K562 (cell line): ENCODE measurements around the gene NR2F2. TPM values are rescaled to one million over a fixed set of nuclear protein-coding genes. Genes with fewer than 3 reads are reported as not detected.
A peak's percentile ranks its signal among the peaks of the same experiment; 100 is the strongest.

Experiments
- BHLHE40 ChIP-seq: IDR thresholded peaks from 2 replicates; pipeline ENCODE4 v1.6.1; 2011; ENCODE audit warnings: low read length, improper control_type of control experiment
- CSDE1 ChIP-seq, 2 experiments: fragments of 450-650 bp; IDR thresholded peaks; 2 replicates each; pipeline ENCODE4 v1.6.1; 2016; ENCODE audit warnings: mild to moderate bottlenecking in 1 of 2
- FOS ChIP-seq: IDR thresholded peaks from 3 replicates; pipeline ENCODE4 v1.6.1; 2011; ENCODE audit not compliant: insufficient read length; ENCODE audit errors: extremely low read depth
- HCFC1 ChIP-seq: IDR thresholded peaks from 2 replicates; pipeline ENCODE4 v1.6.1; 2012; ENCODE audit warnings: low read depth, low read length, improper control_type of control experiment
- HMG20A ChIP-seq: fragments of 450-650 bp; formaldehyde crosslinking; conservative IDR thresholded peaks from 2 replicates; pipeline ENCODE4 v1.4.0; 2020; ENCODE audit warnings: mild to moderate bottlenecking, mixed read lengths
- KAT2B ChIP-seq: IDR thresholded peaks from one replicate; pipeline ENCODE4 v1.6.1; 2012; ENCODE audit warnings: low read depth, mild to moderate bottlenecking, control low read depth, inconsistent platforms, low read length, moderate library complexity
- KLF10 ChIP-seq: fragments of 250-450 bp; sonication (Bioruptor Pico); IDR thresholded peaks from 2 replicates; pipeline ENCODE4 v1.6.1; 2021; ENCODE audit warnings: matching md5 sums
- L3MBTL2 ChIP-seq: fragments of 450-650 bp; IDR thresholded peaks from 2 replicates; pipeline ENCODE4 v1.6.1; 2016; ENCODE audit warnings: mild to moderate bottlenecking, moderate library complexity
- MAFG ChIP-seq: fragments of 450-650 bp; conservative IDR thresholded peaks from 2 replicates; pipeline ENCODE4 v1.6.1; 2016; ENCODE audit warnings: missing genetic modification characterization, missing compliant biosample characterization
- NFRKB ChIP-seq: fragments of 450-650 bp; IDR thresholded peaks from 2 replicates; pipeline ENCODE4 v1.6.1; 2016; ENCODE audit warnings: low read depth
- PPARD ChIP-seq: fragments of 250-450 bp; sonication (Bioruptor Pico); IDR thresholded peaks from 2 replicates; pipeline ENCODE4 v1.8.0; 2022; ENCODE audit warnings: inconsistent platforms, mild to moderate bottlenecking, moderate library complexity
- SRSF1 ChIP-seq: fragments of 200-400 bp; formaldehyde crosslinking; IDR thresholded peaks from 2 replicates; pipeline ENCODE4 v1.6.1; 2017; ENCODE audit warnings: mild to moderate bottlenecking, low read depth, low read length, moderate library complexity
- ZFP30 ChIP-seq: fragments of 250-450 bp; sonication (Bioruptor Pico); IDR thresholded peaks from 2 replicates; pipeline ENCODE4 v1.8.0; 2022; ENCODE audit warnings: moderate library complexity, mild to moderate bottlenecking, inconsistent platforms, borderline replicate concordance
- polyA plus RNA-seq, 8 experiments: library from polyadenylated mRNA; depleted of rRNA in 4 of 8; stranded (reverse) in 5 of 8; unstranded in 3 of 8; fragments of >200 nt; fragmentation: Nextera tagmentation in 2 of 8; fragmentation: Illumina TruSeq in 1 of 8; extraction: Ambion mirVana in 2 of 8; extraction: Trizol in 1 of 8; gene quantifications; 2 replicates each; pipeline versions ENCODE4 v1.2.1 to v1.2.3, GENCODE V29; 2011 to 2014; ENCODE audit warnings: inconsistent platforms in 1 of 8, missing spikeins in 1 of 8
- total RNA-seq, 7 experiments: library from RNA; depleted of rRNA in 6 of 7; stranded (reverse); fragments of >200 nt in 6 of 7; fragmentation: Illumina TruSeq in 2 of 7; extraction: Trizol in 2 of 7; gene quantifications; 2 replicates each; pipeline versions ENCODE4 v1.2.1 to v1.2.3, GENCODE V29; 2011 to 2021; ENCODE audit warnings: low replicate concordance in 1 of 7
- TF ChIP-seq, protein P1 (sequence below): IDR thresholded peaks from 2 replicates; pipeline ENCODE4 v1.6.1; 2016; ENCODE audit warnings: missing genetic modification characterization, missing compliant biosample characterization
- TF ChIP-seq, protein P2 (sequence below): fragments of 450-650 bp; IDR thresholded peaks from 2 replicates; pipeline ENCODE4 v1.7.0; 2016; ENCODE audit warnings: borderline replicate concordance
- TF ChIP-seq, protein P3 (sequence below): fragments of 250-450 bp; sonication (Bioruptor Pico); IDR thresholded peaks from 2 replicates; pipeline ENCODE4 v1.8.0; 2021; ENCODE audit warnings: mild to moderate bottlenecking, moderate library complexity

The NR2F2 gene
- total and polyA plus RNA-seq, 9 of the 15 experiments (the other 6 are each of a cell fraction or from before 2014, with no cell fraction given), result 6.0 to 51.8 (median 11.1) TPM

DNA sequence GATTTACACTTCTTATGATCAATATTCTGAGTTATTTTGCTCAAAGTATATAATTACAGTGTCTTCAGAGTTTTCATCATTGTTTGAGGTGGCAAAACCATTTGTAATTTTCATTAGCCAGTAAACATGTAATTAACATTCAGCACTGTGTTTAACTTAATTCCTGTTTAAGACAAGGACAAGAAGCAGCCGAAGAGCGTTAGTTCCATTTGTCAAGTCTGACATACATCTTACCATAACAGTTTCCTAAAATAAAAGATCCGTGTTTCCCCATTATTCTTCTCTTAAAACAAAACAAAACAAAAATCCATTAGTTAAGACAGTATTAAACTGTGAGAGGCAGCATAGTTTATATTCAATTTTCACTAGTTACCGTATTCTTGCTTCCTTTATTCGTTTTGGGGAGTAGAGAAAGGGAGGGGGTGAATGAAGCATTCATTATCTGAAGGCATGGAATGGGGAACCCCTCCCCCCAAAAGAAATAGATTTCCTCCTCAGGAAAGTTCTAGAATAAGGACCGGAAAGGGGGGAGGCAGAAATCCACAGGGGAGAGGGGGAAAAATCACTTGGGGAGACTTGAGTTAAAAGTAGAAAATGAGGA is 5.5 kb upstream of the NR2F2 start (continued):
- TF ChIP-seq, protein P1, sequence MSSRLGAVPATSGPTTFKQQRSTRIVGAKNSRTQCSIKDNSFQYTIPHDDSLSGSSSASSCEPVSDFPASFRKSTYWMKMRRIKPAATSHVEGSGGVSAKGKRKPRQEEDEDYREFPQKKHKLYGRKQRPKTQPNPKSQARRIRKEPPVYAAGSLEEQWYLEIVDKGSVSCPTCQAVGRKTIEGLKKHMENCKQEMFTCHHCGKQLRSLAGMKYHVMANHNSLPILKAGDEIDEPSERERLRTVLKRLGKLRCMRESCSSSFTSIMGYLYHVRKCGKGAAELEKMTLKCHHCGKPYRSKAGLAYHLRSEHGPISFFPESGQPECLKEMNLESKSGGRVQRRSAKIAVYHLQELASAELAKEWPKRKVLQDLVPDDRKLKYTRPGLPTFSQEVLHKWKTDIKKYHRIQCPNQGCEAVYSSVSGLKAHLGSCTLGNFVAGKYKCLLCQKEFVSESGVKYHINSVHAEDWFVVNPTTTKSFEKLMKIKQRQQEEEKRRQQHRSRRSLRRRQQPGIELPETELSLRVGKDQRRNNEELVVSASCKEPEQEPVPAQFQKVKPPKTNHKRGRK (tag), result 0 out of 2 replicates have a peak, but pooled peaks have one; percentile 42
- TF ChIP-seq SRSF1, result no peak
- no peak for TF ChIP-seq KLF10
- TF ChIP-seq HMG20A (CRISPR knock-in tag), result no peak
- TF ChIP-seq, protein P2, sequence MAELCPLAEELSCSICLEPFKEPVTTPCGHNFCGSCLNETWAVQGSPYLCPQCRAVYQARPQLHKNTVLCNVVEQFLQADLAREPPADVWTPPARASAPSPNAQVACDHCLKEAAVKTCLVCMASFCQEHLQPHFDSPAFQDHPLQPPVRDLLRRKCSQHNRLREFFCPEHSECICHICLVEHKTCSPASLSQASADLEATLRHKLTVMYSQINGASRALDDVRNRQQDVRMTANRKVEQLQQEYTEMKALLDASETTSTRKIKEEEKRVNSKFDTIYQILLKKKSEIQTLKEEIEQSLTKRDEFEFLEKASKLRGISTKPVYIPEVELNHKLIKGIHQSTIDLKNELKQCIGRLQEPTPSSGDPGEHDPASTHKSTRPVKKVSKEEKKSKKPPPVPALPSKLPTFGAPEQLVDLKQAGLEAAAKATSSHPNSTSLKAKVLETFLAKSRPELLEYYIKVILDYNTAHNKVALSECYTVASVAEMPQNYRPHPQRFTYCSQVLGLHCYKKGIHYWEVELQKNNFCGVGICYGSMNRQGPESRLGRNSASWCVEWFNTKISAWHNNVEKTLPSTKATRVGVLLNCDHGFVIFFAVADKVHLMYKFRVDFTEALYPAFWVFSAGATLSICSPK, result no peak
- TF ChIP-seq BHLHE40, result no peak
- no peak for TF ChIP-seq CSDE1 (IDR thresholded peaks at IDR 0.05)
- no peak for TF ChIP-seq MAFG (tag)
- peak; percentile 36 for TF ChIP-seq NFRKB
- TF ChIP-seq, protein P3, sequence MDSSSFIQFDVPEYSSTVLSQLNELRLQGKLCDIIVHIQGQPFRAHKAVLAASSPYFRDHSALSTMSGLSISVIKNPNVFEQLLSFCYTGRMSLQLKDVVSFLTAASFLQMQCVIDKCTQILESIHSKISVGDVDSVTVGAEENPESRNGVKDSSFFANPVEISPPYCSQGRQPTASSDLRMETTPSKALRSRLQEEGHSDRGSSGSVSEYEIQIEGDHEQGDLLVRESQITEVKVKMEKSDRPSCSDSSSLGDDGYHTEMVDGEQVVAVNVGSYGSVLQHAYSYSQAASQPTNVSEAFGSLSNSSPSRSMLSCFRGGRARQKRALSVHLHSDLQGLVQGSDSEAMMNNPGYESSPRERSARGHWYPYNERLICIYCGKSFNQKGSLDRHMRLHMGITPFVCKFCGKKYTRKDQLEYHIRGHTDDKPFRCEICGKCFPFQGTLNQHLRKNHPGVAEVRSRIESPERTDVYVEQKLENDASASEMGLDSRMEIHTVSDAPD (CRISPR knock-in tag), result no peak
- no peak for TF ChIP-seq PPARD (CRISPR knock-in tag)
- TF ChIP-seq L3MBTL2, result no peak
- TF ChIP-seq KAT2B, result no peak
- TF ChIP-seq ZFP30 (CRISPR knock-in tag), result no peak
- no peak for TF ChIP-seq FOS
- no peak for TF ChIP-seq HCFC1
